Suprapubic skin (tissue), 3 donors: ENCODE results near the gene GFPT2.

ENCODE experiments used
- CTCF ChIP-seq, 2 donors: fragments of 200-600 bp in 1 of 2; fragments of 450-650 bp in 1 of 2; sonication (generic) in 1 of 2; IDR thresholded peaks; one replicate each; pipeline ENCODE4 v1.5.1; 2016 to 2019; ENCODE audit warnings: antibody characterized with exemption in 2 of 2, mild to moderate bottlenecking in 1 of 2, moderate library complexity in 1 of 2
- EP300 ChIP-seq: sonication (generic); formaldehyde crosslinking; IDR thresholded peaks from one replicate; pipeline ENCODE4 v1.6.1; 2017; ENCODE audit warnings: antibody characterized with exemption

DNA sequence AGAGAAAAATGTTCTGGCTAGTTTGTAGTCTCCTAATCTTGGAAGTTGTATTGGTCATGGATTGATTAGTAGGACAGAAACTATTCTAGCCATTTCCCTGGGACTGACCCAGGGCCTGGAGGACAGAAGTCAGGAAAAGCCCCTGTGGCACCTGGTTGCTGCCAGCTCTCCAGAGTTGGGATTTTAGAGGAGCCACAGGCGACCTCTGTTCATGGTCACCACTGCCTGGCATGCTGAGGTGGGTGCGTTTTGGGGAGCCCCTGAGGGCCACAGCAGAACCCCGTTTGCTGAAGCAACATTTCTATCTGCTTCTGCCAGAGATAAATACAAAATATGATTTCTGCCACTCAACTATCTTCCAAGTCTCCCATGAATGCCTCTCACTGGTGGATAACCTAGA, 53.6 kb downstream of the GFPT2 start:
- TF ChIP-seq EP300 (no peak), CTCF (IDR thresholded peaks at IDR 0.05) (no peak)
